H9 (cell line): ENCODE measurements around the gene FBLN1. TPM values are rescaled to one million over a fixed set of nuclear protein-coding genes. Genes with fewer than 3 reads are reported as not detected.

Experiments used
- DNase-seq: peaks from one replicate; pipeline ENCODE4 v3.0.0-alpha.2; 2017
- H2AFZ ChIP-seq: one replicate; pipeline ENCODE4 v1.6.1; 2013; ENCODE audit warnings: mild to moderate bottlenecking, low read length, control low read depth, moderate library complexity
- H2AK5ac ChIP-seq: 2 replicates; pipeline ENCODE4 v1.6.1; 2013; ENCODE audit warnings: low read length, control low read depth, mixed read lengths; ENCODE audit not compliant: insufficient read length
- H2BK120ac ChIP-seq: one replicate; pipeline ENCODE4 v1.6.1; 2013; ENCODE audit warnings: low read depth, mild to moderate bottlenecking, low read length, control low read depth, inconsistent platforms; ENCODE audit not compliant: poor library complexity, severe bottlenecking
- H2BK12ac ChIP-seq: 2 replicates; pipeline ENCODE4 v1.6.1; 2013; ENCODE audit warnings: low read length, control low read depth, mixed read lengths, low read depth; ENCODE audit not compliant: insufficient read length
- H2BK15ac ChIP-seq: 2 replicates; pipeline ENCODE4 v1.6.1; 2013; ENCODE audit warnings: low read depth, low read length, control low read depth
- H2BK20ac ChIP-seq: one replicate; pipeline ENCODE4 v1.6.1; 2013; ENCODE audit warnings: low read depth, mild to moderate bottlenecking, low read length, control low read depth, inconsistent platforms; ENCODE audit not compliant: poor library complexity, severe bottlenecking
- H2BK5ac ChIP-seq: 2 replicates; pipeline ENCODE4 v1.6.1; 2013; ENCODE audit warnings: low read length, control low read depth, mixed read lengths; ENCODE audit not compliant: insufficient read length
- H3K14ac ChIP-seq: 2 replicates; pipeline ENCODE4 v1.6.1; 2013; ENCODE audit warnings: low read length, control low read depth; ENCODE audit not compliant: insufficient read depth
- H3K18ac ChIP-seq: 2 replicates; pipeline ENCODE4 v1.6.1; 2013; ENCODE audit warnings: low read depth, mild to moderate bottlenecking, mixed read lengths, low read length, control low read depth; ENCODE audit not compliant: insufficient read length
- H3K23ac ChIP-seq: 2 replicates; pipeline ENCODE4 v1.6.1; 2013; ENCODE audit warnings: low read length, control low read depth, mixed read lengths, low read depth; ENCODE audit not compliant: insufficient read length
- H3K23me2 ChIP-seq: 2 replicates; pipeline ENCODE4 v1.6.1; 2013; ENCODE audit warnings: low read depth, mild to moderate bottlenecking, mixed read lengths, low read length, control low read depth; ENCODE audit not compliant: insufficient read length, poor library complexity, severe bottlenecking
- H3K27ac ChIP-seq: 2 replicates; pipeline ENCODE4 v1.5.1; 2013; ENCODE audit warnings: low read length, control low read depth, mixed read lengths, low read depth; ENCODE audit not compliant: insufficient read length
- H3K27me3 ChIP-seq: 2 replicates; pipeline ENCODE4 v1.6.1; 2013; ENCODE audit warnings: low read length, control low read depth, inconsistent platforms; ENCODE audit not compliant: insufficient read depth
- H3K4ac ChIP-seq: 2 replicates; pipeline ENCODE4 v1.6.1; 2013; ENCODE audit warnings: low read depth, mild to moderate bottlenecking, control low read depth, inconsistent platforms, low read length, moderate library complexity
- H3K4me1 ChIP-seq: 2 replicates; pipeline ENCODE4 v1.6.1; 2013; ENCODE audit warnings: low read length, control low read depth, inconsistent platforms; ENCODE audit not compliant: insufficient read depth
- H3K4me2 ChIP-seq: 2 replicates; pipeline ENCODE4 v1.6.1; 2013; ENCODE audit warnings: low read length, control low read depth, mixed read lengths; ENCODE audit not compliant: insufficient read length, insufficient read depth
- H3K56ac ChIP-seq: 2 replicates; pipeline ENCODE4 v1.6.1; 2013; ENCODE audit warnings: low read depth, mild to moderate bottlenecking, mixed read lengths, low read length, control low read depth; ENCODE audit not compliant: insufficient read length
- H3K79me1 ChIP-seq: 2 replicates; pipeline ENCODE4 v1.6.1; 2013; ENCODE audit warnings: low read depth, mild to moderate bottlenecking, moderate library complexity, low read length, control low read depth, inconsistent platforms; ENCODE audit not compliant: insufficient read depth, poor library complexity, severe bottlenecking
- H3K79me2 ChIP-seq: 2 replicates; pipeline ENCODE4 v1.6.1; 2013; ENCODE audit warnings: low read length, control low read depth, inconsistent platforms; ENCODE audit not compliant: insufficient read depth
- H3K9ac ChIP-seq: 2 replicates; pipeline ENCODE4 v1.6.1; 2013; ENCODE audit warnings: low read length, control low read depth, mixed read lengths; ENCODE audit not compliant: insufficient read length; ENCODE audit errors: extremely low read depth
- H3K9me3 ChIP-seq: one replicate; pipeline ENCODE4 v1.6.1; 2013; ENCODE audit warnings: low read depth, low read length, inconsistent platforms; ENCODE audit not compliant: control insufficient read depth
- H3T11ph ChIP-seq: one replicate; pipeline ENCODE4 v1.6.1; 2013; ENCODE audit warnings: mild to moderate bottlenecking, low read length, control low read depth, inconsistent platforms
- H4K20me1 ChIP-seq: one replicate; pipeline ENCODE4 v1.6.1; 2013; ENCODE audit not compliant: control insufficient read depth, insufficient read length, insufficient read depth
- H4K5ac ChIP-seq: 2 replicates; pipeline ENCODE4 v1.6.1; 2013; ENCODE audit warnings: low read depth, mild to moderate bottlenecking, mixed read lengths, low read length, control low read depth; ENCODE audit not compliant: insufficient read length
- H4K8ac ChIP-seq: replicated peaks from 2 replicates; pipeline ENCODE4 v1.6.1; 2013; ENCODE audit warnings: low read length, control low read depth, mixed read lengths, low read depth; ENCODE audit not compliant: insufficient read length
- H4K91ac ChIP-seq: 2 replicates; pipeline ENCODE4 v1.6.1; 2013; ENCODE audit warnings: low read depth, mild to moderate bottlenecking, moderate library complexity, mixed read lengths, low read length, control low read depth; ENCODE audit not compliant: insufficient read length
- H3K27ac Mint-ChIP-seq, 3 experiments: 2 replicates in 2 of 3; 3 replicates in 1 of 3; pipeline ENCODE4 v1.8.0; 2020 to 2021; ENCODE audit warnings: mixed read lengths in 3 of 3, mild to moderate bottlenecking in 1 of 3, moderate library complexity in 1 of 3
- H3K27me3 Mint-ChIP-seq: 2 replicates; pipeline ENCODE4 v1.8.0; 2021; ENCODE audit warnings: low read depth, mild to moderate bottlenecking, moderate library complexity, mixed read lengths
- H3K36me3 Mint-ChIP-seq, 3 experiments: 2 replicates in 2 of 3; 3 replicates in 1 of 3; pipeline ENCODE4 v1.8.0; 2020 to 2021; ENCODE audit warnings: low read depth in 3 of 3, mixed read lengths in 3 of 3; ENCODE audit not compliant: insufficient read depth in 1 of 3
- H3K4me1 Mint-ChIP-seq, 2 experiments: 2 replicates each; pipeline ENCODE4 v1.8.0; 2020; ENCODE audit warnings: mixed read lengths in 2 of 2
- H3K4me3 Mint-ChIP-seq, 2 experiments: 2 replicates in 1 of 2; 3 replicates in 1 of 2; pipeline ENCODE4 v1.8.0; 2020 to 2021; ENCODE audit warnings: mild to moderate bottlenecking in 2 of 2, mixed read lengths in 2 of 2, moderate library complexity in 1 of 2
- H3K9me3 Mint-ChIP-seq, 2 experiments: 2 replicates in 1 of 2; 3 replicates in 1 of 2; pipeline ENCODE4 v1.8.0; 2020; ENCODE audit warnings: mild to moderate bottlenecking in 2 of 2, mixed read lengths in 2 of 2, moderate library complexity in 1 of 2
- WGBS: extraction: QIAGEN DNeasy Blood & Tissue Kit; methylation state at CpG from one replicate; pipeline ENCODE4 v1.1.7; 2013; ENCODE audit warnings: missing lambda C conversion rate, low lambda C conversion rate, mixed read lengths; ENCODE audit not compliant: insufficient read length; ENCODE audit errors: extremely low coverage; 5-methylcytosine and 5-hydroxymethylcytosine counted together
- total RNA-seq: library from RNA; stranded (reverse); gene quantifications from 2 replicates; pipeline ENCODE4 v1.2.1, GENCODE V29; 2021
- TF ChIP-seq, protein P1 (sequence below): fragments of 200-600 bp; sonication (generic); conservative IDR thresholded peaks from 3 replicates; pipeline ENCODE4 v1.8.0; 2021; ENCODE audit warnings: antibody characterized with exemption, mild to moderate bottlenecking

Gene FBLN1
- total RNA-seq, 1 experiment from 2014 or later = 140 TPM

DNA sequence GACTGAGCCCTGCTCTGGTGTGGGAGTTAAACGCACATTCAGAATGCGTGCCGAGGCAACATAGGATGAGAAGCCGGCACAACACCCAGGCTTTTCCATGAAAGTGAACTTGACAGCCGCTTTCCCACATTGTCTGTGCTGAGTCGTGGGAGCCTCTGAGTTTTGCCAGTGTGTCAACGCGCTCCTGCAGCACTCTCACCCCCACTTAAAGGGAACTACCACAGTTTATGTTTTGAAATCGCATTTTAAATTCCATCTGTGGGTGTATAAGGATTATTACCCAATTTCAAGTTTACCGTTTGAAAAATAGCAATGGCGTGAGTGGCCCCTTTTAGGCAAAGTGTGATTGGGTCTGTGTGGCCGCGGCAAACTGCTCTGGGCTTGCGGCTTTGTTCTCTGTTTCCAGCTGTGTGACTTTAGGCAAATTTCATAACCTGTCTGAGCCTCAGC is 81.5 kb downstream of the FBLN1 start:
- no peak overlapping the region for H3K4me3 Mint-ChIP-seq
- Histone ChIP-seq H3K23me2 (no peaks in the 10 kb centered on the region), H2BK5ac (no peak overlapping the region), H3K79me2 (no peaks in the 10 kb centered on the region), H3K27ac (no peak overlapping the region), H3T11ph (no peak overlapping the region), H2BK120ac (no peak overlapping the region), H4K5ac (no peak overlapping the region), H3K4ac (no peak overlapping the region), H4K91ac (no peak overlapping the region), H3K18ac (no peak overlapping the region), H3K79me1 (no peaks in the 10 kb centered on the region), H3K4me1 (peaks cover 5% of the 10 kb centered on the region; the same call in 1 of the 2 replicates), H3K9ac (no peak overlapping the region), H3K14ac (no peak overlapping the region), H4K20me1 (no peaks in the 10 kb centered on the region), H2BK20ac (no peak overlapping the region), H2AFZ (no peak overlapping the region), H2AK5ac (no peak overlapping the region), H3K23ac (no peak overlapping the region), H3K9me3 (no peaks in the 10 kb centered on the region), H3K4me2 (no peak overlapping the region), H2BK12ac (no peak overlapping the region), H3K27me3 (no peaks in the 10 kb centered on the region), H2BK15ac (no peak overlapping the region), H4K8ac (no peak overlapping the region), H3K56ac (no peak overlapping the region)
- WGBS = no CpG with 5 or more reads among the region's 14 CpGs
- H3K27ac Mint-ChIP-seq = no peak overlapping the region
- no peaks in the 10 kb centered on the region for H3K9me3 Mint-ChIP-seq
- DNase-seq = no peak
- H3K36me3 Mint-ChIP-seq = no peaks in the 10 kb centered on the region; a peak in 1 of 7 replicates
- peaks cover 11 to 19% of the 10 kb centered on the region in 2 experiments for H3K4me1 Mint-ChIP-seq
- H3K27me3 Mint-ChIP-seq = no peaks in the 10 kb centered on the region
- TF ChIP-seq, protein P1, sequence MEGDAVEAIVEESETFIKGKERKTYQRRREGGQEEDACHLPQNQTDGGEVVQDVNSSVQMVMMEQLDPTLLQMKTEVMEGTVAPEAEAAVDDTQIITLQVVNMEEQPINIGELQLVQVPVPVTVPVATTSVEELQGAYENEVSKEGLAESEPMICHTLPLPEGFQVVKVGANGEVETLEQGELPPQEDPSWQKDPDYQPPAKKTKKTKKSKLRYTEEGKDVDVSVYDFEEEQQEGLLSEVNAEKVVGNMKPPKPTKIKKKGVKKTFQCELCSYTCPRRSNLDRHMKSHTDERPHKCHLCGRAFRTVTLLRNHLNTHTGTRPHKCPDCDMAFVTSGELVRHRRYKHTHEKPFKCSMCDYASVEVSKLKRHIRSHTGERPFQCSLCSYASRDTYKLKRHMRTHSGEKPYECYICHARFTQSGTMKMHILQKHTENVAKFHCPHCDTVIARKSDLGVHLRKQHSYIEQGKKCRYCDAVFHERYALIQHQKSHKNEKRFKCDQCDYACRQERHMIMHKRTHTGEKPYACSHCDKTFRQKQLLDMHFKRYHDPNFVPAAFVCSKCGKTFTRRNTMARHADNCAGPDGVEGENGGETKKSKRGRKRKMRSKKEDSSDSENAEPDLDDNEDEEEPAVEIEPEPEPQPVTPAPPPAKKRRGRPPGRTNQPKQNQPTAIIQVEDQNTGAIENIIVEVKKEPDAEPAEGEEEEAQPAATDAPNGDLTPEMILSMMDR = no peak
